MCF 10A (cell line): ENCODE data around the gene ZNF512B. TPM values are rescaled to one million over a fixed set of nuclear protein-coding genes. Genes with fewer than 3 reads are reported as not detected.
"Not testable (repeated sequence)": the region's sequence is repeated elsewhere in the genome, so short reads cannot be mapped to it uniquely, and the experiment has no call there.

Experiments used
- BruUV-seq: library from RNA; stranded (reverse); fragments of 400-500 nt; replicated peaks from 2 replicates; lab custom pipeline; 2021; lab: Mats Ljungman, UMichigan
- CTCF ChIA-PET: fragments of 300-600 bp; sonication (Branson Sonifier 250); formaldehyde crosslinking; extraction: SDS; loops from one replicate; lab custom pipeline; 2021; ENCODE audit warnings: antibody characterized with exemption, inconsistent platforms; lab: Yijun Ruan, JAX
- POLR2A ChIA-PET: fragments of 300-600, 350-650 bp; sonication (Branson Sonifier 250); formaldehyde crosslinking; extraction: SDS; loops from one replicate; lab custom pipeline; 2020; ENCODE audit warnings: antibody characterized with exemption, inconsistent platforms; lab: Yijun Ruan, JAX
- DNase-seq: peaks from one replicate; pipeline ENCODE4 v3.0.0-alpha.2; 2018; ENCODE audit not compliant: unreplicated experiment
- H3K27ac Mint-ChIP-seq: one replicate; pipeline ENCODE4 v1.8.0; 2022; ENCODE audit warnings: mild to moderate bottlenecking, low read depth, mixed read lengths; ENCODE audit not compliant: unreplicated experiment
- H3K27me3 Mint-ChIP-seq: one replicate; pipeline ENCODE4 v1.8.0; 2022; ENCODE audit warnings: mixed read lengths; ENCODE audit not compliant: insufficient read depth, unreplicated experiment
- H3K36me3 Mint-ChIP-seq: one replicate; pipeline ENCODE4 v1.8.0; 2022; ENCODE audit warnings: mild to moderate bottlenecking, moderate library complexity, mixed read lengths; ENCODE audit not compliant: insufficient read depth, unreplicated experiment
- H3K4me1 Mint-ChIP-seq: one replicate; pipeline ENCODE4 v1.8.0; 2022; ENCODE audit warnings: mixed read lengths; ENCODE audit not compliant: insufficient read depth, unreplicated experiment
- H3K4me3 Mint-ChIP-seq: one replicate; pipeline ENCODE4 v1.8.0; 2022; ENCODE audit warnings: mild to moderate bottlenecking, moderate library complexity, mixed read lengths; ENCODE audit not compliant: unreplicated experiment
- H3K9me3 Mint-ChIP-seq: one replicate; pipeline ENCODE4 v1.8.0; 2022; ENCODE audit warnings: mixed read lengths; ENCODE audit not compliant: unreplicated experiment
- CTCF ChIP-seq: fragments of 200-600 bp; IDR thresholded peaks from one replicate; pipeline ENCODE4 v1.8.0; 2022; ENCODE audit warnings: antibody characterized with exemption, mild to moderate bottlenecking; ENCODE audit not compliant: unreplicated experiment
- intact Hi-C: fragments of 100-400 bp; cut with micrococcal nuclease; formaldehyde crosslinking; loops from 2 replicates; pipeline ENCODE4 v1.14.1; 2022
- total RNA-seq: library from RNA; stranded (reverse); gene quantifications from 2 replicates; pipeline ENCODE4 v1.2.3, GENCODE V29; 2022

ZNF512B gene
- total RNA-seq, 1 experiment from 2014 or later, result 26.6 TPM

- CTCF ChIA-PET, result interaction anchor here (1.2 kb wide), 1 partner anchor 425 kb away, joined by 5 read pairs; the partner anchor contains the start of gene PTK6
- peaks cover 8% of the 10 kb centered on the region for H3K4me1 Mint-ChIP-seq
- POLR2A ChIA-PET, result interaction anchor here (1.7 kb wide), 1 partner anchor 19 kb away, joined by 5 read pairs; the partner anchor contains the start of gene PRPF6
- DNase-seq, result no peak
- BruUV-seq, result no TSS peak
- no peak overlapping the region for H3K27ac Mint-ChIP-seq
- H3K36me3 Mint-ChIP-seq, result peaks cover 21% of the 10 kb centered on the region
- intact Hi-C loops, result no loop called here
- no peak for TF ChIP-seq CTCF
- H3K4me3 Mint-ChIP-seq, result no peak overlapping the region
- H3K9me3 Mint-ChIP-seq, result no peaks in the 10 kb centered on the region
- H3K27me3 Mint-ChIP-seq, result no peaks in the 10 kb centered on the region
Measured at GRCh38 chr20:63961664-63962425, 7.9 kb downstream of the ZNF512B start.

DNA sequence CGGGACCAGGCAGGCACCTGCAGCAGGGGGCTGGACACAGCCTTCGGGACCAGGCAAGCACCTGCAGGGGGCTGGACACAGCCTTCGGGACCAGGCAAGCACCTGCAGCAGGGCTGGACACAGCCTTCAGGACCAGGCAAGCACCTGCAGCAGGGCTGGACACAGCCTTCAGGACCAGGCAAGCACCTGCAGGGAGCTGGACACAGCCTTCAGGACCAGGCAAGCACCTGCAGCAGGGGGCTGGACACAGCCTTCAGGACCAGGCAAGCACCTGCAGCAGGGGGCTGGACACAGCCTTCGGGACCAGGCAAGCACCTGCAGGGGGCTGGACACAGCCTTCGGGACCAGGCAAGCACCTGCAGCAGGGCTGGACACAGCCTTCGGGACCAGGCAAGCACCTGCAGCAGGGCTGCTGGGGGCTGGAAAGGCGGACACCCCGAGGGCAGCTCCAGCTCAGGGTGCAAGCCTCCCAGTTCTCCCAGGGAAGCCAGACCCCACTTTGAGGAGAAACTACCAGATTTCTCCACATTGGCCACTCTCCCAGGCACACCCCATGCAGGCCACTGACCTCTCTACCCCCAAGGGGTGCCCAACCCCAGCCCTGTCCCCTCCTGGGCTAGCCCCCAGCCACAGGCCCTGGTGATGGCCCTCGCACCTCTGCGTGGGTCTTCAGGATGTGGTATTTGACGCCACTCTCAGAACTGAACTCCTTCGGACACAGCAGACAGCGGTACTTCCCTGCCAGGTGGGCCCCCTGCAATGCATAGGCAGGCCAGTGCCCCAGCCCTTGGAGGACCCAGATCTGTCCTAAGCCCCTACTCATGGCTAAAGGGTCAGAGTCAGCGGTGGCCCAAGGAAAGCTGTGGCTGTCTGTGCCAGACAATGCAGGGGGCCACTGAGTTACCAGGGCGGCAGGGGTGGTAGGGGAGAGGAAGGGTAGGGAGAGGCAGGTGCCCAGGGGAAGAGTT, 8.8 kb downstream of the ZNF512B start:
- H3K4me1 Mint-ChIP-seq, intact Hi-C loops, H3K27me3 Mint-ChIP-seq, H3K4me3 Mint-ChIP-seq, H3K27ac Mint-ChIP-seq, DNase-seq, BruUV-seq, H3K9me3 Mint-ChIP-seq: not testable (repeated sequence)
- ChIA-PET CTCF (interaction anchor here (1.2 to 1.4 kb wide), 2 partner anchors 19 to 424 kb away, joined by 4 to 5 read pairs; partner anchors contain the start of genes PRPF6 and PTK6), POLR2A (interaction anchor here (1.7 kb wide), 1 partner anchor 20 kb away, joined by 5 read pairs; the partner anchor contains the start of gene PRPF6)
- H3K36me3 Mint-ChIP-seq, result peaks cover 13% of the 10 kb centered on the region

DNA sequence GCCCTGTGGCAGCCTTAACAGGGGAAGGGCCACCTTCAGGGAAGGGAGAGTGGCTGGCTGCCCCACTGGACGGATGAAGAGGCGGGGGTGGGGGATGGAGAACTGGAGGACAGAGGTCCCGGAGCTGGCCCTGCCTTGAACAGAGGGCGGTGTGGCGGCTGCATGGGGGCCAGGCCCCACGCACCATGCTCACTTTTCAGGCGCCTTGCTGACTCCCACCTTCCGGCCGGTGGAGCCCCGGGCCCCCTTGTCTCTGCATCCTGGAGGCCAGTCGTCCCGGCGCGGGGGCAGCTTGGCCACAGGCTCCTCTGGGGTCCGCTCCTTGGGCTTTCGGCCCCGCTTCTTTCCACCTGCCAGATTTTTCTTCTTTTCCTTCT, 10.0 kb downstream of the ZNF512B start:
- intact Hi-C loops, result loop anchor here (5.0 kb wide), 2 partner anchors 252 to 422 kb away; partner anchors contain the start of genes ARFRP1, PTK6 and ZGPAT
- Mint-ChIP-seq H3K4me1 (peaks cover 8% of the 10 kb centered on the region), H3K27ac (no peak overlapping the region), H3K27me3 (no peaks in the 10 kb centered on the region), H3K4me3 (no peak overlapping the region), H3K36me3 (peaks cover 13% of the 10 kb centered on the region), H3K9me3 (no peaks in the 10 kb centered on the region)
- CTCF ChIA-PET, result interaction anchor here (1.4 kb wide), 1 partner anchor 21 kb away, joined by 4 read pairs; the partner anchor contains the start of gene PRPF6
- BruUV-seq, result no TSS peak
- DNase-seq, result no peak
- no peak for TF ChIP-seq CTCF
- POLR2A ChIA-PET, result interaction anchor here (0.7 kb wide), 1 partner anchor 106 kb away, joined by 3 read pairs; no protein-coding TSS in a partner anchor

GRCh38 chr20:63958964-63959698, 10.6 kb downstream of the ZNF512B start:
- Mint-ChIP-seq H3K9me3 (no peaks in the 10 kb centered on the region), H3K4me1 (peaks cover 13% of the 10 kb centered on the region), H3K4me3 (no peak overlapping the region), H3K27ac (no peak overlapping the region), H3K36me3 (peaks cover 13% of the 10 kb centered on the region), H3K27me3 (no peaks in the 10 kb centered on the region)
- no peak for DNase-seq
- no peak for TF ChIP-seq CTCF
- no TSS peak for BruUV-seq
- ChIA-PET CTCF (interaction anchor here (1.4 kb wide), 1 partner anchor 21 kb away, joined by 4 read pairs; the partner anchor contains the start of gene PRPF6), POLR2A (interaction anchor here (0.7 to 1.2 kb wide), 3 partner anchors 9 to 107 kb away, joined by 3 to 9 read pairs (median 4); partner anchors contain the start of gene TPD52L2)
- intact Hi-C loops, result loop anchor here (5.0 kb wide), 2 partner anchors 252 to 422 kb away; partner anchors contain the start of genes ARFRP1, PTK6 and ZGPAT
